Heart left ventricle (tissue), 16 donors: ENCODE measurements around the gene SLC26A11. TPM values are rescaled to one million over a fixed set of nuclear protein-coding genes. Genes with fewer than 3 reads are reported as not detected.

ENCODE experiments used
- ATAC-seq, 4 donors: fragments of 200-7000 bp; cut with Tn5 transposase; one replicate each; pipeline ENCODE4 v1.9.1; 2020 to 2022; ENCODE audit warnings: moderate library complexity in 4 of 4, mild to moderate bottlenecking in 3 of 4, moderate number of reproducible peaks in 1 of 4
- DNase-seq, 5 donors: peaks; one replicate each; pipeline ENCODE4 v3.0.0-alpha.2; 2020
- H3K27ac ChIP-seq, 12 donors: fragments of 200-600 bp; sonication (generic) in 4 of 12; one replicate each; pipeline versions ENCODE4 v1.5.0 to v1.8.0; 2016 to 2022; ENCODE audit warnings: mild to moderate bottlenecking in 2 of 12
- H3K27me3 ChIP-seq, 9 donors: fragments of 200-600 bp; sonication (generic) in 2 of 9; one replicate each; pipeline versions ENCODE4 v1.5.1 to v1.8.0; 2016 to 2022; ENCODE audit warnings: mild to moderate bottlenecking in 3 of 9
- H3K36me3 ChIP-seq, 9 donors: fragments of 200-600 bp; sonication (generic) in 2 of 9; one replicate each; pipeline versions ENCODE4 v1.5.0 to v1.8.0; 2018 to 2022; ENCODE audit warnings: mild to moderate bottlenecking in 2 of 9
- H3K4me1 ChIP-seq, 12 donors: fragments of 200-600 bp; sonication (generic) in 4 of 12; one replicate each; pipeline versions ENCODE4 v1.5.0 to v1.8.0; 2016 to 2022; ENCODE audit warnings: mild to moderate bottlenecking in 3 of 12
- H3K4me3 ChIP-seq, 12 donors: fragments of 200-600 bp; sonication (generic) in 4 of 12; one replicate each; pipeline versions ENCODE4 v1.5.0 to v1.8.0; 2017 to 2022; ENCODE audit warnings: mild to moderate bottlenecking in 9 of 12, moderate library complexity in 4 of 12
- H3K9me3 ChIP-seq, 12 donors: fragments of 200-600 bp; sonication (generic) in 4 of 12; one replicate each; pipeline versions ENCODE4 v1.5.0 to v1.8.0; 2016 to 2022; ENCODE audit warnings: mild to moderate bottlenecking in 1 of 12
- CTCF ChIP-seq, 12 donors: fragments of 200-600 bp; sonication (generic) in 4 of 12; IDR thresholded peaks; one replicate each; pipeline versions ENCODE4 v1.5.0 to v1.8.0; 2018 to 2022; ENCODE audit warnings: antibody characterized with exemption in 12 of 12, mild to moderate bottlenecking in 5 of 12
- POLR2A ChIP-seq, 2 donors: fragments of 450-650 bp; IDR thresholded peaks; one replicate each; pipeline ENCODE4 v1.6.1; 2017; ENCODE audit warnings: antibody characterized with exemption in 2 of 2, mild to moderate bottlenecking in 2 of 2, moderate library complexity in 2 of 2
- WGBS, 4 donors: extraction: QIAGEN DNeasy Blood & Tissue Kit in 2 of 4; methylation state at CpG; one replicate each; pipeline versions ENCODE4 v1.1.5 to v1.1.7; 2013 to 2018; 5-methylcytosine and 5-hydroxymethylcytosine counted together
- intact Hi-C, 10 donors: fragments of 100-400 bp; cut with DNase I; formaldehyde crosslinking; loops; one replicate each; pipeline versions ENCODE4 v1.11.1 to v1.14.2; 2022
- polyA plus RNA-seq, 2 donors: library from polyadenylated mRNA; stranded (reverse); fragments of 200-250 nt; gene quantifications; one replicate each; pipeline ENCODE4 v1.2.3, GENCODE V29; 2013
- total RNA-seq, 9 donors: library from RNA; depleted of rRNA in 2 of 9; stranded (reverse); fragments of >200 nt in 2 of 9; fragmentation: NEBNext Ultra II Directional in 3 of 9; extraction: Animal tissue kit (Norgen Biotek cat#: 25700) in 3 of 9; gene quantifications; one replicate each; pipeline versions ENCODE4 v1.1.0 to v1.2.4, GENCODE V29; 2016 to 2023
- donor health status: ischemic (EF 13 %, LVEDD 7.1; RV severe dilation, severe dysfunction).
- donor health status: healthy with polysubstance abuse.
- donor health status: DM: no; HTN: yes; CAD: no.
- donor health status: DM: no; HTN: no; CAD: no.
- donor health status: ischemic (EF 25% LVEDD 6.9; RV normal size, moderate dysfunction).
- donor health status: ischemic (EF 25% LVEDD 5.7; RV mildly dilated, moderate dysfunction).
- donor health status: healthy.
- donor health status: DM: yes; HTN: yes; CAD: no.
- donor health status: ischemic (EF 35%, LVEDD 5.7; RV mildly dilated, moderate dysfunction).
- donor health status: nonischemic (EF 11% LVEDD 7.7; RV severe dilation, severe dysfunction).
- donor health status: DM: yes; HTN: yes; CAD: no.
- donor health status: PGD.
- donor health status: ischemic (EF 29% LVEDD 5.4; RV normal size, mild dysfunction).
- donor health status: nonischemic (EF 23%, LVEDD 6.1; RV moderate dilation, normal function).

The SLC26A11 gene
- total and polyA plus RNA-seq, 11 donors = 2.4 to 13.0 (median 4.1) TPM

GRCh38 chr17:80224683-80225082, 4.5 kb downstream of the SLC26A11 start:
- Histone ChIP-seq H3K27ac (no peak overlapping the region), H3K4me3 (no peak overlapping the region), H3K4me1 (peaks cover 0 to 14% (median 9%) of the 10 kb centered on the region in 12 donors), H3K36me3 (peaks cover 0 to 26% (median 6%) of the 10 kb centered on the region in 9 donors), H3K27me3 (no peaks in the 10 kb centered on the region), H3K9me3 (no peaks in the 10 kb centered on the region)
- ATAC-seq (no peak), DNase-seq (no peak)
- WGBS, 4 donors = 87 to 98% (median 91%) methylated on average over 6 of the region's 6 CpGs
- TF ChIP-seq CTCF (IDR thresholded peaks at IDR 0.05) (no peak), POLR2A (IDR thresholded peaks at IDR 0.05) (no peak)
- intact Hi-C loops = loop anchor here in 2 of 10 donors (5.0 kb wide), 2 partner anchors 38 to 72 kb away; partner anchors contain the start of gene RNF213 (in 1 of the 2)

GRCh38 chr17:80225230-80225629, 5.0 kb downstream of the SLC26A11 start:
- Histone ChIP-seq H3K27me3 (no peaks in the 10 kb centered on the region), H3K4me3 (no peak overlapping the region), H3K4me1 (peaks cover 0 to 13% (median 8%) of the 10 kb centered on the region in 12 donors), H3K9me3 (no peaks in the 10 kb centered on the region), H3K36me3 (peaks cover 0 to 26% (median 6%) of the 10 kb centered on the region in 9 donors), H3K27ac (no peak overlapping the region)
- DNase-seq (no peak), ATAC-seq (no peak)
- intact Hi-C loops = no loop called here
- 87 to 92% (median 90%) methylated on average over 6 of the region's 6 CpGs for WGBS, 4 donors
- TF ChIP-seq POLR2A (IDR thresholded peaks at IDR 0.05) (no peak), CTCF (IDR thresholded peaks at IDR 0.05) (no peak)

- peaks cover 0 to 10% (median 8%) of the 10 kb centered on the region in 12 donors for H3K9me3 ChIP-seq
- intact Hi-C loops = no loop called here
- no peak overlapping the region for H3K4me3 ChIP-seq
- TF ChIP-seq CTCF (IDR thresholded peaks at IDR 0.05) (no peak), POLR2A (IDR thresholded peaks at IDR 0.05) (no peak)
- 90 to 98% (median 97%) methylated on average over 4 of the region's 4 CpGs for WGBS, 4 donors
- no peaks in the 10 kb centered on the region for H3K4me1 ChIP-seq
- DNase-seq = no peak
- no peaks in the 10 kb centered on the region for H3K27me3 ChIP-seq
- peaks cover 0 to 33% (median 13%) of the 10 kb centered on the region in 9 donors for H3K36me3 ChIP-seq
- no peak overlapping the region for H3K27ac ChIP-seq
- ATAC-seq = no peak
Observed at GRCh38 chr17:80227156-80227555, 6.9 kb downstream of the SLC26A11 start.

GRCh38 chr17:80227666-80228065, 7.4 kb downstream of the SLC26A11 start:
- H3K27me3 ChIP-seq = no peaks in the 10 kb centered on the region
- intact Hi-C loops = no loop called here
- H3K4me3 ChIP-seq = no peak overlapping the region
- WGBS, 4 donors = 94 to 95% (median 94%) methylated on average over 4 to 11 of the region's 11 CpGs
- H3K4me1 ChIP-seq = no peaks in the 10 kb centered on the region
- H3K36me3 ChIP-seq = peaks cover 0 to 38% (median 18%) of the 10 kb centered on the region in 9 donors
- peaks cover 0 to 15% (median 12%) of the 10 kb centered on the region in 12 donors for H3K9me3 ChIP-seq
- ATAC-seq (no peak), DNase-seq (no peak)
- no peak overlapping the region for H3K27ac ChIP-seq
- TF ChIP-seq CTCF (IDR thresholded peaks at IDR 0.05) (no peak), POLR2A (IDR thresholded peaks at IDR 0.05) (no peak)
